ENCODE measurements around the gene GSG1. TPM values are rescaled to one million over a fixed set of nuclear protein-coding genes. Genes with fewer than 3 reads are reported as not detected.

Gene GSG1
- total RNA-seq: not detected

DNA sequence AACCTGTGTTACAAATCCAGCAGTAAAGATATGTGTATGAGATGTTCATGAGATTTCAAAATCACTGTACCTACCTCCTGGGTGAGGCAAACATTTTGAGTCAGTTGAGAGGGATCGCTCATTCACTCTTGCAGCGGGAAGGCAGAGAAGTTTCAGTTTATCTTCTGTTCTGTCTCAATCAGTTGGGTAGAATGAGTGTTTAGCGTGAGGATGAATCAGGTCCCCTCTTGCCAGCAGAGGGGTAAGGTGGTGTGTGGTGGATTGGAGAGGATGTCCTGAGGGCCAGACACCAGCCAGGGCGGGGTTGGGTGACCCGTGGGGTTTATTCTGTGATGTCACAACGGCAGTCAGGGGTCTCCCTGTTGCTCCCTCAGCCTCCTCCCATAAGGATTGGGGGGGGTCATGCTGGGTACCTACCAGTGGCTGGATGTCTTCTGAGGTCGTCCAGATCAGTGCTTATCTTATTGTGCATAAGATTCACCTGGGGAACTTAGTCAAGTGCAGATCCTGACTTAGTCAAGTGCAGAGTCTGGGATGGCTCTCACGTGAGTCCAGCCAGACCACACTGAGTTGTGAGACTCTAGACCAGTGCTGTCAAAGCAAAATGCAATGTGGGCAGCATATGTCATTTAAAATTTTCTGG, at the start of gene GSG1:
Gene GSG1, minus strand, starts transcription at position 277 of the 643 bp plus-strand sequence. Its CDS starts 155 bp downstream, at position 122.
- intact Hi-C loops (cut with DNase I; ENCODE audit: low total_unique reads): loop anchor here (5.0 kb wide), 1 partner anchor 99 kb away; no protein-coding TSS in a partner anchor
- DNase-seq (ENCODE audit: low spot score in 2 of 2): no peak
- no peak within 1 kb of the TSS for H3K4me3 ChIP-seq (ENCODE audit: low read depth, poor library complexity, severe bottlenecking)
- WGBS, 2 donors: 78 to 80% methylated on average over 8 of the region's 8 CpGs
- TF ChIP-seq, protein P1, sequence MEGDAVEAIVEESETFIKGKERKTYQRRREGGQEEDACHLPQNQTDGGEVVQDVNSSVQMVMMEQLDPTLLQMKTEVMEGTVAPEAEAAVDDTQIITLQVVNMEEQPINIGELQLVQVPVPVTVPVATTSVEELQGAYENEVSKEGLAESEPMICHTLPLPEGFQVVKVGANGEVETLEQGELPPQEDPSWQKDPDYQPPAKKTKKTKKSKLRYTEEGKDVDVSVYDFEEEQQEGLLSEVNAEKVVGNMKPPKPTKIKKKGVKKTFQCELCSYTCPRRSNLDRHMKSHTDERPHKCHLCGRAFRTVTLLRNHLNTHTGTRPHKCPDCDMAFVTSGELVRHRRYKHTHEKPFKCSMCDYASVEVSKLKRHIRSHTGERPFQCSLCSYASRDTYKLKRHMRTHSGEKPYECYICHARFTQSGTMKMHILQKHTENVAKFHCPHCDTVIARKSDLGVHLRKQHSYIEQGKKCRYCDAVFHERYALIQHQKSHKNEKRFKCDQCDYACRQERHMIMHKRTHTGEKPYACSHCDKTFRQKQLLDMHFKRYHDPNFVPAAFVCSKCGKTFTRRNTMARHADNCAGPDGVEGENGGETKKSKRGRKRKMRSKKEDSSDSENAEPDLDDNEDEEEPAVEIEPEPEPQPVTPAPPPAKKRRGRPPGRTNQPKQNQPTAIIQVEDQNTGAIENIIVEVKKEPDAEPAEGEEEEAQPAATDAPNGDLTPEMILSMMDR (IDR thresholded peaks at IDR 0.05): no peak
- TF ChIP-seq POLR2A (IDR thresholded peaks at IDR 0.05): no peak

DNA sequence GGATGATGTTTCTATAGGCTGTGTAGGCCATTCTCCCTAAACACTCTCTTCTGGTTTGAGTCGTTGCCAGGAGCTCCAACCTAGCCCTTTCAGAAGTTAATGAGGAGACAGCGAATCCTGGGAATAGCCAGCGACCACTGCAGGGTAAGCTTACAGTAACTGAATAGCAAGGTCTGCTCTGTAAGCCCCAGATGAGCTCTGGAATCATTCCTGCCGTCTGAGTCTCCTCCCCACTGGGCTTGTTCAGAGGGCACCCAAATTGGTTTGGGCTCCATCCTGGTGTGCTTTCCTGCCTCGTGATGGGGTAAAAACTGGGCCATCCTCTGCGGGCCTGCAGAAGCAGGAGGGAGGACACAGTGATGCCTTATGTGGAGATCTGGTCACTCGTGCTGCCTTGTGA, 49.7 kb upstream of the GSG1 start:
- WGBS, 2 donors: 78 to 83% methylated on average over 7 of the region's 7 CpGs
- no peak overlapping the region for H3K4me3 ChIP-seq (ENCODE audit: low read depth, poor library complexity, severe bottlenecking)
- no peak for DNase-seq (ENCODE audit: low spot score in 2 of 2)
- no peak for TF ChIP-seq POLR2A (IDR thresholded peaks at IDR 0.05)
- TF ChIP-seq, protein P1 (IDR thresholded peaks at IDR 0.05): no peak
- intact Hi-C loops (cut with DNase I; ENCODE audit: low total_unique reads): no loop called here

DNA sequence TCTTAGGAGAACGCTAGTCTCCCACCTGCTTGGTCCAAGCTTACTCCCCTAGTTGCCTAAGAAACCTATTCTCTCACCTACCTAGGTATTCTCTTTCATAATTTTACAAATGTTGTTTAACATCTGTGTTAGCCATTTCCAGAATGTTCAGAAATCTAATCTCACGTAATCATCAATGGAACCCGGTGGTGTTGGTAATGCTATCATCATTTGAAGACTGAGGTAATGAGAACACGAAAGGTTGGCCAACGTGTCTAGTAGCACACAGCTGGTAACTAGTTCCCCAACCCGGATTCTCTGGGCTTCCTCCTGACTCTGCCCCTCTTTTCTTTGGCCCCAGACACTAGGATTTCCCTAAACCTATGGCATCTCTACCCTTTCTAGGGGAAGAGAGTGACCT, 49.3 kb upstream of the GSG1 start:
- TF ChIP-seq POLR2A (IDR thresholded peaks at IDR 0.05): no peak
- TF ChIP-seq, protein P1 (IDR thresholded peaks at IDR 0.05): no peak
- WGBS, 2 donors: 87% methylated on average over 6 of the region's 6 CpGs

DNA sequence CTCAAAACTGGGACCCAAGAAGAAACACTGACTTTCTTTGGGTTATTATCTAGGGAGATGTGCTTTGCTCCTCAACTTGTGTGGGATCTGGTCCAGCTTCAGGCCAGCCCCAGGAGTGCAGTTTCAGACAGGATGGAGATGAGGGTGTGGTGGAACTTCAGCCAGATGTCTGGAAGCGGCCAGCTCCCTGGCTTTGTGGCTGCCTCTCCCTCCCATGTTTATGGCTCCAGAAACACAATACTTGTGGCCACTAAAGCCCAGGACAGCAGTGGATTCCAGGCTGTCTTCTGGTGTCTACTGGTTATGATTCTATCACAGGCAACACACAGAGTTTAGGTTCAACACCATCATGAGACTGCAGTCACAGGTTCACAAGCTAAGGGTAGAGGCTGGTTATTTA, 48.8 kb upstream of the GSG1 start:
- WGBS, 2 donors: 18 to 38% methylated on average over 1 of the region's 1 CpG
- DNase-seq (ENCODE audit: low spot score in 2 of 2): peak in 1 of 2 donors; percentile 55
- TF ChIP-seq, protein P1 (IDR thresholded peaks at IDR 0.05): no peak
- TF ChIP-seq POLR2A (IDR thresholded peaks at IDR 0.05): no peak

More for the DNA sequence above, 49.3 kb upstream of the GSG1 start:
- H3K4me3 ChIP-seq (ENCODE audit: low read depth, poor library complexity, severe bottlenecking): no peak overlapping the region
- no peak for DNase-seq (ENCODE audit: low spot score in 2 of 2)
- intact Hi-C loops (cut with DNase I; ENCODE audit: low total_unique reads): no loop called here

DNA sequence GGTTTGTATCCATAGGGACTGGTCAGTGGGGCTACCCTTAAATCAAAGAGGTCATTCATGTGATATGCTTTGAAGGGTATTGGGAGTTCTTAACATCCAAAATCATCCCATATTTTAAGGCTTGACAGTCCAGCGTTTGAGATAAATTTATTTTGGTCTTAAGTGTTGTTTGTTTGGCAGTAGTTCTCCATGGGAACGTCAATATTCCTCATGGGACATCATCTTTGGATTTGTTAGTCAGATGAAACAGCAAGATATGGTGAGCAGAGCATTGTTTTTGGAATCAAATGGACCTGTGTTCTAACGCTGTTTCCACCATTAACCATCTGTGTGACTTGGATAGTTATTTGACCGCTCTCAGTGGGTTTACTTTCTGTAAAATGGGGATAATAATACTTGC, 45.9 kb upstream of the GSG1 start:
- intact Hi-C loops (cut with DNase I; ENCODE audit: low total_unique reads): no loop called here
- DNase-seq (ENCODE audit: low spot score in 2 of 2): no peak
- WGBS, 2 donors: 56 to 64% methylated on average over 4 of the region's 4 CpGs
- TF ChIP-seq POLR2A (IDR thresholded peaks at IDR 0.05): no peak
- TF ChIP-seq, protein P1 (IDR thresholded peaks at IDR 0.05): no peak
- H3K4me3 ChIP-seq (ENCODE audit: low read depth, poor library complexity, severe bottlenecking): no peak overlapping the region

More for the DNA sequence above, 48.8 kb upstream of the GSG1 start:
- intact Hi-C loops (cut with DNase I; ENCODE audit: low total_unique reads): no loop called here
- H3K4me3 ChIP-seq (ENCODE audit: low read depth, poor library complexity, severe bottlenecking): no peak overlapping the region

DNA sequence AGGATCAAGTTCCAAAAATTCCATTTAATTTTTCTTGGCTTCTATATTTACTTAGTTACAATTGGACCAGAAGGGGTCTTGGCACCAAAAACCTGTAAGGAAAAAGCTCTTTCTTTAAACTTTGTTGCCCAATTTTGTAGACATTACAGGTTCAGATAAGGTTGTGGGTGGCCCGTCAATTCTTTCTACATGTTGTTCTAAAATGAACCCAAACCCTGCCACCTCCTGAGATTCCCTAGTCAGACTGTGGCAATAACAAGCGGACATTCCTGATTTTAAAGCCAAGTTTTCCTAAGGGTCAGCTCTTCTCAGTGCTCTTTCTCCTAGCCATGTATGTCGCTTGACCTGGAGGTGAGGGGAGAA, 45.0 kb upstream of the GSG1 start:
- no peak overlapping the region for H3K4me3 ChIP-seq (ENCODE audit: low read depth, poor library complexity, severe bottlenecking)
- 58 to 64% methylated on average over 3 of the region's 3 CpGs for WGBS, 2 donors
- no peak for DNase-seq (ENCODE audit: low spot score in 2 of 2)
- intact Hi-C loops (cut with DNase I; ENCODE audit: low total_unique reads): no loop called here
- no peak for TF ChIP-seq POLR2A (IDR thresholded peaks at IDR 0.05)
- TF ChIP-seq, protein P1 (IDR thresholded peaks at IDR 0.05): no peak

All from lower leg skin (tissue), 4 donors.